ENCODE measurements around the gene HIGD1B. TPM values are rescaled to one million over a fixed set of nuclear protein-coding genes. Genes with fewer than 3 reads are reported as not detected.

Gene HIGD1B
- total RNA-seq, 4 donors from 2014 or later, result 2.8 TPM; not detected in 3

- no peak for TF ChIP-seq CTCF (IDR thresholded peaks at IDR 0.05; ENCODE audit: low read depth)
Measured at GRCh38 chr17:44812263-44812662, 35.4 kb upstream of the HIGD1B start.

- no peak for TF ChIP-seq CTCF (IDR thresholded peaks at IDR 0.05; ENCODE audit: low read depth)
Measured at GRCh38 chr17:44820631-44821212, 27.0 kb upstream of the HIGD1B start.

GRCh38 chr17:44826123-44826790 lies 21.4 kb upstream of the HIGD1B start:
- TF ChIP-seq CTCF (IDR thresholded peaks at IDR 0.05; ENCODE audit: low read depth), result no peak

- TF ChIP-seq CTCF (IDR thresholded peaks at IDR 0.05; ENCODE audit: low read depth), result no peak
Measured at GRCh38 chr17:44827863-44828262, 19.8 kb upstream of the HIGD1B start.

GRCh38 chr17:44828919-44829522 lies 18.7 kb upstream of the HIGD1B start:
- TF ChIP-seq CTCF (IDR thresholded peaks at IDR 0.05; ENCODE audit: low read depth), result no peak

- no peak for TF ChIP-seq CTCF (IDR thresholded peaks at IDR 0.05; ENCODE audit: low read depth)
Measured at GRCh38 chr17:44829523-44830358, 17.9 kb upstream of the HIGD1B start, which contains the start of gene GJC1. GJC1 (minus strand) TSS chr17:44830287; CDS start chr17:44805817, 24,470 bp downstream.

Data from subcutaneous adipose tissue (tissue), 4 donors.